Germinal center (tissue), 1 donor: ENCODE results near the gene GAREM1.

Experiments used
- DNase-seq: peaks from one replicate; pipeline ENCODE4 v3.0.0; 2012; ENCODE audit warnings: mixed read lengths, low spot score

GAREM1 gene

DNA sequence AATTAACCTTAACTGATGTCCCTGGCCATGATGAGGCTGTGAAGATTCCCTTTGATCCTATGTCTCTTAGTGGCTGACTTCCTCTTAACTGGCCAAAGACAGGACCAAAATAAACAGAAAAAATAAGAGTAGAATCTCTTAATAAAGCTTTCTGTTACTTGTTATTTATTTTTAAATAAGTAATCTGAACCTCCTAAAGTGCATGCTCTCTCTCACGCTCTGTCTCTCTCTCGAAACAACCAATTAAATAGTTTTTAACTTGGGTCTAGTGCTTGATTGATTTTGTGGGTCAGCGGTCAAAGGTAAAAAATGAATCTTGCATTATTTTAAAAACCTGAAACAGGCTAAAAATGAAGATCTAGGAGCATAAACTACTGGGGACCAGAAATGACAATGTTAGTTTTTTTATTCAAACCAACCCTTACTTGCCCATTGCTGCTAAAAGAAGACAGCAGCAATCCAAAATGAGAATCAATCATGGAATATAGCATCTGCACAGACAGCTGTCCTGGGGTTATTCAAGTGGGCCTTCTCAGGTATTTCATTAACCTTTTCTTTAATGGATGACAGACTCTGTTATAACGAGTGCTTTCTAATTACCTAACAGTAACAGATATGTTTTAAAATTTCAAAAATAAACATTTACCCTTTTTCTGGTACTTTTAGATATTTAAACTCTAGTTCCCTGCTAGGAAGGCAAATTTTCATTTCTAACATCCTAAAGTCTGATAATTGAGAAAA is 11.2 kb downstream of the GAREM1 start:
- DNase-seq: no peak

DNA sequence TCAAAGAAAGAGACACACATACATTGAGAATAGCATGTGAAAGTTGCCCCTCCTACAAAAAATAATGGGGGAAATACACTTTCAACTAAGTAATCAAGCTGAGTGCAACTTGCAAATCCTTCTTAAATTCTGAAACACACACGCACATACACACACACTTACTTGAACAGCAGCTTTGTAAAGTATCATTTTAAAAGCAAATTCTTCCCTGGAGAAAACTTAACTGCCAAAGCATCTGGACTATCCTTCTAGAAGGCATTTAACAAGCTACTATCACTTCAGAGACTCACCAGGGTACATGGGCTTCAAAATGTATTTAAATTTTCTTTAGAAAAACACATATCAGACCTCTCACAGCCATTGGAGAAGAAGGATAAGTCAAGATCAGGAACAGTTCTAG is 15.3 kb downstream of the GAREM1 start:
- DNase-seq: no peak

DNA sequence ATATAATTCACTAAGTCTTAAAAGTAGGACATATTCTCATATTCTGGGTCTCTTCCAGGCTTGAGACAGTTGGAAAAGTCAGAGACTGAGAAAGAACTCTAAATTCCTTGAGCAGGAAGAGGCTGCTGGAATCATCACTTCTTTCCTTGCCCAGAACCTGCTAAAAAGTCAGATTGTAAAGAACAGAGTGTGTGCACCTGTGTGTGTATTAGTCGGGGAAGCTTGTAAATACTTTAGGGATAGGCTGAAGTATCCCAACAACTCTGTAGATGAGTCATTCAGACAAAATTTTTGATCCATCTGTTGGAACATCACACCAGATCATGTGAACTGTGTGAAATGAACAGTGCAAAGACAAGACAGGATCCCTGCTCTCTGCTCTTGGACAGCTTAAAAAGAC is 16.1 kb downstream of the GAREM1 start:
- no peak for DNase-seq

DNA sequence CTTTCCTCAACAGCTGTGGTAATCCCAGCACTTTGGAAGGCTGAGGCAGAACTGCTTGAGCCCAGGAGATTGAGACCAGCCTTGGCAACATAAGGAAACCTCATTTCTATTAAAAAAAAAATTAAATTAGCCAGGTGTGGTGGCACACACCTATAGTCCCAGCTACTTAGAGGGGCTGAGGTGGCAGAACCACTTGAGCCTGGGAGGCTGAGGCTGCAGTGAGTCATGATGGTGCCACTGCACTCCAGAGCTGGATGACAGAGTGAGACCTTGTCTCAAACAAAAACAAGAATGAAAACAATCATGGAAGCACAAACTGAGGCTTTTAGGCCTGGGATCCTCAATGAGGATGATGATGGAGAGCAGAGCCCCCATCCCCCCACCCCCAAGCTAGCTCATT is 19.8 kb downstream of the GAREM1 start:
- DNase-seq: no peak

DNA sequence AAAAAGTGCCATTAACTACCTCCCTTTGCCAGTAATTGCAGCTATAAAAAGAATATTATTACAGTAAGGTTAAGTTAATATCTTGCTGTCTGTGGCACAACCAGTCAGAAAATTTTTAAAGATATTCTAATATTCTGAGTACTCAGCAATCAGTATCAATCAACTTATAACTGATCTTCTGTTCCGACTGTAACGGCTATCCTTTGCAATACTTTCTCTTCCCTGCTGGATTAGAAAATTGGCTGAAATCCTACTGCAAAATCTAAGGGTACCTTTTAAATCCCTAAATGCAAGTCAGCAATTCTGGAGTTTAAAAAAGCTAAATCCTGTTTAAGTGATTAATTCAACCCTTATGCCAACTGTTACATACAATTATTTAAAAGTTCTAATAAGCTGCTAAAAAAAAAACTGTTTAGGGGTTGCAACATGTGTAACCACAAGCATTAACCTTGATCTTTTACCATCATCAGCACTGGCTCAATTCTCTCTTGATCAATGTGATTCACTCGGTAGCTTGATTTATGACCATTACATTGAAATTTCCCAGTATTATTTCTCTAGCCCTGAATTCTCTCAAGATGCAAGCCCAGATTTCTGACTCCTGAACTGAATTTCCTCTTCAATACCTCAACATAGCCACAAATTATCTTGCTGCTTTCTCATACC is 20.5 kb downstream of the GAREM1 start:
- DNase-seq: no peak

DNA sequence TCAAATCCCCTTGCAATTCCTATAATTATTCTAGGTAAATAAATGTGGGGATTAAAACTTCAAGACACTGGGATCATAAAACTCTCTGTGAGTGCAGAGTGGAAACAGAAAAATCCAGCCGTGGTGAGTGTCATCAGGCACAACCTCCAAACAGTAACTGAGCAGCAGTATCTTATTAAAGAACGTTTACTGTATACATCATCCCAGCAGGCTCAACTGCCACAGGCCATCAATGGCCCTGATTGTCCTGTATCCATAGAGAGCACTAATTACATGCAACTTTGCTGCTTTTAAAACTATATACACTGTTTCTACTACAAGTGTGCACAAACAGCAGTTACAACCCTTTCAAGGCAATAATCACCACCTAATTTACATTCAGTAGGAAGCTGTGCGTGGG is 23.9 kb downstream of the GAREM1 start:
- no peak for DNase-seq

DNA sequence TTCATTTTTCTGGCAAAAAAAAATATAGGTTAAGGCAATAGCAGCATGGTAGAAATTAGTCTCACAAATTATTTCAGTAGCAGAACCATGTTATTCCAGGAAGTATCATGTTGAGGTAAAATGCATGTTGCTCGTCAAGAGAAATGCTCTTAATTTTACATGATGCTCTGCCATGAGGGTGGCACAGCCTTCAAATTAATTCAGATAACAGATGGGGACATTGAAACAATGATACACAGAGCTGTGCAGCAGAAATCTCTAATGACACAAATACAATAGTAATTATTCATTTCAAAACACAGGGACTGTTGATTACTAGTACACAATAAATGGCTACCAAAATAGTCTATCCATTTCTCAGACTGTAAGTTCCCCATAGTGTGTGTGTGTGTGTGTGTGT is 24.8 kb downstream of the GAREM1 start:
- no peak for DNase-seq

DNA sequence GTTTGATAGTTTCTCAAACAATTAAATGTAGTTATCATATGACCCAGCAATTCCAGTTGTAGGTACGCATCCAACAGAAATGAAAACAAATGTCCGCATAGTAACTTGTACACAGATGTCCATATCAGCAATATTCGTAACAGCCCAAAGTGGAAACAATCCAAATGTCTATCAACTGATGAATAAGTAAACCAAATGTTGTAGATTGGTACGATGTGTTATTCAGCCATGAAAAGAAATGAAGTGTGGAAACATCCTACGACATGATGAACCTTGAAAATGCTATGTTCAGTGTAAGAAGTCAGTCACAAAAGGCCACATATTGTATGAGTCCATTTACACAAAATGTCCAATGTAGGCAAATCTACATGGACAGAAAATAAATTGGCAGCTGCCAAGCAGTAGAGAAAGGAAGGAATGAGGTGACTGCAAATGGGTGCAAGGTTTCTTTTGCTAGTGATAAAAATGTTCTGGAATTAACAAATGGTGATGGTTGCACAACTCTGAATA is 26.9 kb downstream of the GAREM1 start:
- no peak for DNase-seq

DNA sequence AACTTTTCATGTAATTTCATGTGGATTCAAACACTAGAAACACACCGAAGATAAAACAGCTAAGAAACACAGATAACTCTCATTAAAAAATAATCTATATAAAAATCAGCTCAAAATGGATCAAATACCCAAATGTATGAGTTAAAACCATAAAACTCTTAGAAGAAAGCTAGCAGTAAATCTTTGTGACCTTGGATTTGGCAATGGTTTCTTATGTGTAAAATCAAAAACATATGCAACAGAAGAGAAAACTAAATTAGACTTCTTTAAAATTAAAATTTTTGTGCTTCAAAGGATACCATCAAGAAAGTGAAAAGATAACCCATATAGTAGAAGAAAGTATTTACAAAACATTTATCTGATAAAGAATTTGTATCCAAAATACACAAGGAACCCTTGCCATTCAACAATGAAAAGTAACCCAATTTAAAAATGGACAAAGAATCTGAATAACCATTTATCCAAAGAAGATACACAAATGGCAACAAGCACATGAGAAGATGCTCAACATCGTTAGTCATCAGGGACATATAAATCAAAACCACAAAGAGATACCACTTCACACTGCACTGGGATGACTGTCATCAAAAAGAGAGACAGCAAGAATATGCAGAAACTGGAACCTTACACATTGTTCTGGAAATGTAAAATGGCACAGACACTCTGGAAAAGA is 27.5 kb downstream of the GAREM1 start:
- DNase-seq: no peak

DNA sequence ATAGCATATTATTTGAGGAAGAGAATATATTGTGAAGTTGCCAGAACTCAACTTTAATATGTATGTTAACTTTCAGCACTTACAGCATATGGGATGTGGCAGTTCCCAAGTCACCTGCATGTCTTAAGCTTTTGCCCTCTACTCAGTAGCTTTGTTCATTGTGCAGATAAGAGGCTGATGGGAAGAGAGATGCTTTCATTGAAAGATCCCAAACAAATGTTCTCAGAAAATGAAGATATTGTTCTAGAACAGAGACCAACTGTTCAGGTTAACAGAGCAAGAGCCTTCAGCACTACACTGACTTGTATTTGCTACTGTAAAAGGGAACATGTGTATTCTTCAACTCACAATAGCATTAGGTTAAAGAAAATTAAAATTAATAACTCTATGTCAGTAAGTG is 28.1 kb downstream of the GAREM1 start:
- no peak for DNase-seq

DNA sequence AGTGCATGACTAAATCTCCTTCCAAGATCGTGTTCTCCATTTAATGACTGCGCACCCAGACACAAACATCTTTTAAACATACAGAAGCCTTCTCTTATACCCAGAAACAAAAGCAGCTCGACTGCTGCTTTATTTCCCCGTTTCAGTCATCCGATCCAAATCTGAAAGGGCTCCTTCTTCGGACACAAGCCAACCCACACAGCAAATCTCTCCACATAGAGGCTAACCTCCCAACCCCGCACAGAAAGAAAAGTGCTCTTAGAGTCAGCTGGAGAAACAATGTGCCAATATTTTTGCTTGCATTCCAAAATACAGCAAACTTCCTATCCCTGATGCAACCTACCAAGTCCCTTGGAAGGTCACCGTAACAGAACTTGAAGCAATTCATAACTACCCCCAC is 29.1 kb downstream of the GAREM1 start:
- DNase-seq: no peak

DNA sequence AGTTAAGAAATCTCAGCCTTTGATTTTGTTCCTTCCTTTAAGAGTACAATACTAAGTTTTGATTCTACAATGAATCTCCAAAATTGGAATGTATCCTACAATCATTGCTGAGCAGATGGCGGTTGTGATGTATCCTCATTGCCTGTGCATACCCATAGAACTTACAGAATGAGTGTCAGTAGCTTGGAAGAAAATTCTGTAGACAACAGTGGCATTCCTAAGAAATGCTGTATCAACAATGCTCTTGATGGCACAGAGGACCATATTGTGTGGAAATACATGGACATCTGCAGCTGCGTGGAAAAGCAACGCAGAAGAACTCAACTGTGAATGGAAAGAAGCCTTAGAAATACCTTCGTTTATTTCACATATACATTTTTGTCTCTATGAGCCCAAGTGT is 30.2 kb downstream of the GAREM1 start:
- DNase-seq: no peak

DNA sequence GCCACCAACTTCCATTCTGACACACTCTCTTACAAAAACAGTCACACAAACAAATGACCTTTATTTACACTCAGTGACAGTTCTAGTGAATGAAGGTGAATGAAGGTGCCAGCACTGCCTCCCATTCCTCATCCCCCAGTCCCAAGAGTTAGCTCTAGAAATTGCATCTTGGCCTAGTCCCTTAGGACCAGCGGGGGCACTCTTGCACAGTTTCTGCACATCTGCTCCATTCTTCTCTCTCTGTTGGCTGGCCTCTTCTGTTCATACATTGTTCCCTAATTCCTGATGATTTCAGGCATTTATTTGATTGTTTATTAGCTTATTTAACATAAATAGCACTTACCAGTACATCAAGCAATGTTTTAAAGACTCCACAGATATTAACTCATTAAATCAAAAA is 30.9 kb downstream of the GAREM1 start:
- peak; percentile 3 for DNase-seq

DNA sequence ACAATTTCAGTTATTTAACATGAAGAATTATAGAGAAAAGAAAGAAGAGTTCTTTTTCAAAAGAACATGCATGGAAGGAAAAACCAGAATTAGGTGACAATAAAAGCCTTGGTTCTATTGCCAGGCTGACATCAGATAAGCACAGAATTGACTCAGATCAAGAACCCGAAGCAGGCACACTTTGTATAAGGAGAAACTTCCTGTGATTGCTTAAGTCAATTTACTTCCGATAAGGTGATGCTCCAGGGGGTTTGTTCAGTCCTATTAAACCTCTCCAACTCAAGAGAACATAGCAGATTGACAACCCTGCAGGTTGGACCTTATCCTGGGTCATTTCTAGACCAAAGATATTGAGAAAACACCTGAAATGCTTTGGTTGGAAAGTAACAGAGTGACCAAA is 31.4 kb downstream of the GAREM1 start:
- DNase-seq: no peak

DNA sequence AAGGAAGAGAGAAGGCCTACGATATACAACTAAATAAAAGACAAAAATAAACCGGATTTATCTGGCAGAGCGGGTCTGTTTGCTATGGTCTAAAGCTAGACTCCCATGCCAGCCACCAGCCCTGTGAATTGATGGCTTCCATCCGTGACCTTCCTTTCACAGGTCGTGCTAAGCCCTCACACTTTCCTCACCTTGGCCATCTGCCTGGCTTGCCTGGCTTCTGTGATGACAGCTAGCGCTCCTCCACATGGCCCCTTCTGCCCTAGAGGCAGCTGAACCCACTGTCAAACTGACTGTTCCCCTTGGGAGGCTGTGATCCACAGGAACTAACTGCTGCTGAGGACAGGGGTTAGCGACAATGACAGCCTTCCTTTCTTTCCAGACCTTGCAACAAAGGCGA is 32.5 kb downstream of the GAREM1 start:
- no peak for DNase-seq

DNA sequence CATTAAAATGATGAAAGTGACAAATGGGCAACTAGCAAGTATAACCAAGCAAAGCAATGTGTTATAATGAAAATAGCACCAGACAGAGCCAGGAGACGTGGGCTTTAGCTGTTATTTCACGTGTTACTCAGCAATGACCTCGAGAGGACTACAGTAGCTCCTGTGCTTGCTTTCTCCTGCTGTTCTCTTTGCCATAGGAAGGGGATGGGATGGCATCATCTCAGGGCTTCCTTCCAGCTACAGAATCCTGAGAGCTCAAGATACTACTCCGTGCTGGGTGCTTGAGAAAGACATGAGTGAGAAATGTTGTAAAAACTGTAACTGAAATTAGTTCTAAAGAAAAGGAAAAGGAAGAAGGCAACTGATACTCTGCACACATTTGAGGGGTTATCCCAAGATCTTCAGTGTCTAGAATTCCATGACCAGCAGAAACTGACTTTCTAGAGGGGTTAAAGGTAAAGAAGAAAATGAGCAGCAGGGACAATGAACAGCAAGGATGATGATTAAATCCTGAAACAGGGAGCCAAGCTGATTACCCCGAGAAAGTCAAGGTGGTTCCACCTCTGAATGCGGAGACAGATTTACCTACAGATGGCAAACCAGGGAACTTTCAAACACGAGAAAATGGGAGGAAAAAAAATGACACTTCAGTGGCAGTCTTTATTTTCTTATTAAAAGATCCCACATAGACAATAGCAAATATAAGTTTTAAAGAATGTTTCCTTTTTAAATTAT is 33.4 kb downstream of the GAREM1 start:
- no peak for DNase-seq

DNA sequence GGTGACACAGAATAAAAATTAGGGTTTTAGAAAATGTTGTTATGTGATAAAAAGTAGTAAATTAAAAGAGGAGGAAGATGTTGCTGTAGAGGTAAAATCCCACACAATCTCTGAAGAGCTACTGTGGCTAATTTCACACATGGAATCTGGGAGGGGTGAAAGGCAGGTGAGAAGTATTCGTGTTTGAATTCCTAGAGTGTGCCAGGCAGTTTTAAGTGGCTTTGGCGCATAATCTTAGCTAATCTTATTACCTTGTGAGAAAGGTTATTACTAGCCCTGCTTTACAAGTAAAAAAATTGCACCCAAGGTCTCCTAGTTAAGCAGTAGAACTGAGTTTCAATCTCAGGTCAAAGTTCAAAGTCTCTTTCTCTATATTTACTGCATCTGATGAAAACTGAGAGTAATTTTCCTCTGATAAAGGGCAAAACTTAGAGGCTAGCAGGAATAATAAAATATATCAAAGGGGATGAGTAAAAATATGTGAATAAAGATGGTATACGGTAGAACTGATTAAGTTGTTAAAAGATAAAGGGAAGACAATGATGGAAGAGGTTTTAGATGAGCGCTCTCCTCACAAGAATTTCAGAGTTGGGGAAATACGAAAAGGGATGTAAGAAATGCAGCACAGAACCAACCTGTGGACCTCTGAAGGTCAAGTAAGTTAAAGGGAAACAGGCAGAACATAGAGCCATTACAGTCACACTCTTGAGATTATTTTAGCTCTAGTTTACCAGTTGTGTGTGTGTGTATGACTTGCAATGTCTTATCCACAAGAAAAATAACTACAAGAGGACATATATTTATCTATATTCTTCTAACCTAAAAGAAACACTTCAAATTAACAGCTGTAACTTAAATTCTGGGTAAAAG is 34.8 kb downstream of the GAREM1 start:
- no peak for DNase-seq

DNA sequence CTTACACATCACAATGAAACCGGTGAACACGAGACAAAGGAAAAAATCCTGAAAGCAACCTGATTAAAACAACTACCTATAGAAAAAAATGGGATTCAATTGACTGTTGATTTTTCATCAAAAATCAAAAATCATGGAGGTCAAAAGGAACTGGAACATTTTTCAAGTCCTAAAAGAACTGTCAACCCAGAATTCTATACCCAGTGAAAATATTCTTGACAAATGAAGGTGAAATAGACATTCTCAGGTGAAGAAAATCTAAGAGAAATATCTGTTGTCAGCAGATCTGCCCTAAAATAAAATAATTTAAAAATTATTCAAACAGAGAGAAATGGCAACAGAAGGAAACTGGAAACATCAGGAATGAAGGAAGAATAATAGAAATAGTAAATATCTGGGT is 38.9 kb downstream of the GAREM1 start:
- no peak for DNase-seq

DNA sequence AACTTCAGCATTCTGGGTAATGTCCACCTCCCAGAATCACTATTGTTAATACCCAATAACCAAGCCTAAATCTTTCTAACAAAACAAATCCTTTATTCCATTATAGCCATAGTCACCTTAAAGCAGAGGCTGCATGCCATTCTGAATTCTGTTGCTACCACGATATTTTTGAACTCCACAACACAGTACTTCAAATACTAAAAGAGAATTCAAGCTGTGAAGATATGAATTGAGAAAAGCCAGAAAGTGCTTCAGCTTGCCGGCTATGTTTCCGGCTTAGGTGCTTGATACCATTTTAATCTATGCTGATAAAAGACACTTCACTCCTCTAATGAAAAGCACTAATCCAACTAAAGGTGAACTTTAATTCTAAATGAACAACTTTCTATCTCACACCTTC is 41.3 kb downstream of the GAREM1 start:
- no peak for DNase-seq

DNA sequence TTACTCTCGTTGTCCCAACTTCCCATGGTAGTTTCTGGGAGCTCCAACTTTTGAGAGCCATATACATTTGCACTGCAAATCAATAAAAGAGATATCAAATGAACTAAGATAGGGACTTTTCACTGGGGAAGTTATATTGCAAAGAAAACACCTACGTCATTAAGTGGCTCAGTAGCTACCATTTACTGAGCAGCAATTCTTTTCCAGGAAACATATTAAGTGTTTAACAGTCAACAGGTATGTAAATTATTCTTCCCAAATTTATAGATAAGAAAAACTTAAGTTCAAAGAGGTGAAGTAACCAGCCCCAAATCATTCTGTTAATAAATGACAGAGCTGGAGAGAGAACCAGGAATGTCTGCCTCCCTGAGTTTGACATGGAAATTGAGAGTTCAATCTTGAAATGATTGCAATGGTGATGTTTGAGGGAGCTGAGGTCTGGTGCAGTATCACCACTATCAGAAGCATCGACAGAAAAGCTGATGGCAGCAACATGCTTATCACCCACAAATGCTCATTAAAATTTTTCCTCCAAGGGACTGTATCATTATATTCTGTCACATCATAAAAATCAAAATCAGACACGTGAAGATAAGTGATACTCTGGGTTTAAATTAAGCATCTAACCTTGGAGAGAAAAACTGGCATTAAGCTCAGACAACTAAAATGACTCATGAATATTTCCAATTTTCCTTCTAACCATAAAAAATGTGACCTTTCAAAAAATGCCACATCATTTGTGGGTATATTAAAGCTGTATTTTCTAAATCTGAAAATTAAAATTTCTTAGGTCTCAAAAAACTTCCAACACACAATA is 43.4 kb downstream of the GAREM1 start:
- DNase-seq: no peak

DNA sequence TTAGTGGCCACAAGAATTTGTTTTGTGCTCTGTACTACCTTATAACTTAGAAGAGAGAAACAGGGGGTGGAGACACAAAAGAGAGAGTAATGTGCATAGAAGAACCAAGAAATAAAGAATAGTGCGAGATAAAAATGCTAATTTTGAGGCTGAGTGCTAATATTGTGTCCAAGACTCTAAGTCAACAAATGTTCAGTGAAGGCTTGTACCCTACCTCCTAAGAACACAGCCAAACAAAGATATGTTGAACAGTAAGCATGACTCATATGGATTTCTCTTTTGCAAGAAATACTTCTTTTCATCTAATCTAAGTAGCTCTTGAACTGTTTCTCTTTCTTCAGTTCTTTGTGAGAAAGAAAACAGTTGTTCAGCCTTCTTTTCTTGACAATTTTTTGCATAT is 45.2 kb downstream of the GAREM1 start:
- no peak for DNase-seq
